Measurements from ENCODE around the gene HAAO. TPM values are rescaled to one million over a fixed set of nuclear protein-coding genes. Genes with fewer than 3 reads are reported as not detected.

Gene HAAO
- total and polyA plus RNA-seq, 12 donors, result 2.7 to 30.1 (median 12.6) TPM

DNA sequence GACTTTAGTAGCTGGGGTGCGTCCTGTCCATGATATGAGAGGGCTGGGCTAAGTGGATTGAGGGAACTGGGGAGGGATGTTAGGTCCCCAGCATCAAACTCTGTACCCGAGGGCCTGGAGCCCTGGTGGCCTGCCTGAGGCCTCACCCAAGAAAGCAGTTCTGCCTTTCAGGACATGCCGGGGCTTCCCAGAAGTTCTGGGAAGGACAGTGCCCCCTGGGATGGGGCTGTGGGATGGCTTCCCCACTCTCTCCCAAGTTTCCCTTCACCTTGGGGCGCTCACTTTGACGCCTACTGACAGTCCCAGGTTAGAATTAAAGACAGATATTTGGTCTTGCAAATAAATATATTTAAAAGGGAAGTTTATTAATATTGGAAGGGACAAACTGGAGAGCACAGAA, 30.2 kb downstream of the HAAO start:
- WGBS, 4 donors, result 90 to 97% (median 93%) methylated on average over 4 to 5 of the region's 5 CpGs
- Histone ChIP-seq H3K4me1 (replicated peaks in 1 of 2) (no peaks in the 10 kb centered on the region), H3K9me3 (replicated peaks in 1 of 3) (no peaks in the 10 kb centered on the region), H3K36me3 (replicated peaks in 1 of 2) (no peaks in the 10 kb centered on the region), H3K27me3 (no peaks in the 10 kb centered on the region), H3K4me3 (no peak overlapping the region), H3K27ac (no peak overlapping the region)
- intact Hi-C loops (cut with DNase I), result no loop called here
- no peak for DNase-seq
- TF ChIP-seq, protein P1, sequence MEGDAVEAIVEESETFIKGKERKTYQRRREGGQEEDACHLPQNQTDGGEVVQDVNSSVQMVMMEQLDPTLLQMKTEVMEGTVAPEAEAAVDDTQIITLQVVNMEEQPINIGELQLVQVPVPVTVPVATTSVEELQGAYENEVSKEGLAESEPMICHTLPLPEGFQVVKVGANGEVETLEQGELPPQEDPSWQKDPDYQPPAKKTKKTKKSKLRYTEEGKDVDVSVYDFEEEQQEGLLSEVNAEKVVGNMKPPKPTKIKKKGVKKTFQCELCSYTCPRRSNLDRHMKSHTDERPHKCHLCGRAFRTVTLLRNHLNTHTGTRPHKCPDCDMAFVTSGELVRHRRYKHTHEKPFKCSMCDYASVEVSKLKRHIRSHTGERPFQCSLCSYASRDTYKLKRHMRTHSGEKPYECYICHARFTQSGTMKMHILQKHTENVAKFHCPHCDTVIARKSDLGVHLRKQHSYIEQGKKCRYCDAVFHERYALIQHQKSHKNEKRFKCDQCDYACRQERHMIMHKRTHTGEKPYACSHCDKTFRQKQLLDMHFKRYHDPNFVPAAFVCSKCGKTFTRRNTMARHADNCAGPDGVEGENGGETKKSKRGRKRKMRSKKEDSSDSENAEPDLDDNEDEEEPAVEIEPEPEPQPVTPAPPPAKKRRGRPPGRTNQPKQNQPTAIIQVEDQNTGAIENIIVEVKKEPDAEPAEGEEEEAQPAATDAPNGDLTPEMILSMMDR (IDR thresholded peaks at IDR 0.05), result no peak
- TF ChIP-seq POLR2A (IDR thresholded peaks at IDR 0.05), result no peak

DNA sequence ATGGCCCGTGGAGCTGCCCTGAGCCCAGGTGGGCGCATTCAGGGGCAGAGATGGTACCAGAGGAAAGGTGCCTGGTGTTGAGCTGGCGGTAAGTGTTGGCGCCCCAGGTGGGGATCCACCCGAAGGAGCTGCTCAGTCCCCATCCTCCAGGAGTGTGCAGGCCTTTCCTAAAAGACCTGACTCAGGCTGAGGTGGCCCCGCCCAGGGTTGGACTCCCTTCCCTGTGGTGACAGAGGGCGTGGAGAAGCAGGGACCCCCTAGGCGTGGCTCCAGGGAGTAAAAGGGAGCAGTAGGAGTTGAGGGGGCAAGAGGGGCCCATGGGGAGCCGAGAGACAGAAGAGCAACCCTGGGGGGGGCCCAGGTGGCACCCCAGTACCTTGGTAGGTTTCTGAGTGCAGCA, 30.8 kb downstream of the HAAO start:
- H3K9me3 ChIP-seq (replicated peaks in 1 of 3), result no peaks in the 10 kb centered on the region
- no peaks in the 10 kb centered on the region for H3K36me3 ChIP-seq (replicated peaks in 1 of 2)
- 89 to 97% (median 95%) methylated on average over 8 to 9 of the region's 9 CpGs for WGBS, 4 donors
- TF ChIP-seq, protein P1 (IDR thresholded peaks at IDR 0.05), result no peak
- TF ChIP-seq POLR2A (IDR thresholded peaks at IDR 0.05), result no peak
- H3K27ac ChIP-seq, result no peak overlapping the region
- intact Hi-C loops (cut with DNase I), result no loop called here
- no peaks in the 10 kb centered on the region for H3K27me3 ChIP-seq
- no peaks in the 10 kb centered on the region for H3K4me1 ChIP-seq (replicated peaks in 1 of 2)
- no peak for DNase-seq
- no peak overlapping the region for H3K4me3 ChIP-seq

DNA sequence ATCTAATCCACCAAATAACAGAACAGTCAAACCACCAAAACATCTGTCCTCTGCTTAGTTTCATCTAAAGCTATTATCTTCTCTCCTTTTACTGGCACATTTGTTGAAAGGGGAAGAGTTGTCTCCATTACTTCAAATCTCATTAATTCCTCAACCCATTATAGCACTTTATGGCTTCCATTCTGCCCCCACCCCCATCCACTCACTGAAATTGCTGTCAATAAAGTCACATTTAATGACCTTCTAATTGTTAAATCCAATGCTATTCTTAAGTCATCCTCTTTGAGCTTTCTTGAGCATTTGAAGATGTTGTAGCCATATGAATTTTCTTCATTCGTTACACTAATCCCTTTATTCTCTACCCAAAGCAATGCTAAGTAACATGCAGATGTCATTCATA, 33.6 kb downstream of the HAAO start:
- WGBS, 4 donors, result 95 to 98% (median 96%) methylated on average over 1 of the region's 1 CpG
- Histone ChIP-seq H3K4me3 (no peak overlapping the region), H3K27me3 (no peaks in the 10 kb centered on the region), H3K9me3 (replicated peaks in 1 of 3) (no peaks in the 10 kb centered on the region), H3K36me3 (replicated peaks in 1 of 2) (no peaks in the 10 kb centered on the region), H3K27ac (no peak overlapping the region), H3K4me1 (replicated peaks in 1 of 2) (no peaks in the 10 kb centered on the region)
- no peak for DNase-seq
- TF ChIP-seq, protein P1 (IDR thresholded peaks at IDR 0.05), result no peak
- TF ChIP-seq POLR2A (IDR thresholded peaks at IDR 0.05), result no peak
- intact Hi-C loops (cut with DNase I), result no loop called here

DNA sequence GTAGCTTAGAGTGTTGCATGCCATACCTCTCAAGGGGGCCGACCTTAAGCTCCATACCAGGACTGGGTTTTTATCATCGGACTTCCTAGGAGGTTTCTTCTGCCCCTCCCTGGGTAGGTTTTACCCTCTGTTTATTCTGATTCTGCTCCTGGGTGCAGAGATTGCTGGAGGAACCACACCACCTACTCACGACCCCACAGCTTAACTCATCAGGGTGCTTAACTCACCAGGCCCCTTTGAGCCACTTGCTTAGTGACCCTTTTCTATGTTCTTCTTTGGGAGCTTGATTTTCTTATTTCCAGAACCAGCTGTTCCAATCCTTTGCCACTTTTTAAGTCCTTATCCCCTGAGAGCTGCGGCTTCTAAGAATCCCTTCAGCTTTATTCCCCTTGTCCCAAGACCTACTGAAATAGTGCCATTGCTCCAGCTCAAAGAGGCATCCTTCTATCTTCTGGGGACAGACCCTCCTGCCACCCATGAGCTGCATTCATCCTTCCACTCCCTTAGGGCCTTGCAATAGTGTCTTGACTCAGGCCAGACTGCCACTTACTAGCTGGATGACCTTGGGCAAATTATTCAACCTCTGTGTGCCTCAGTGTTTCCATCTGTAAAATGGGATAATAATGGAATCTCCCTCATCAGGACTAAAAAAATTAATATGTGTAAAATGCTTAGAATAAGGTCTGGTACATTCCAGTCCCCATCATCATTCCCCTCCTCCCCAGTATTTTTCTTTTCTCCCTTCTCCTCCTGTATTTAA, 34.2 kb downstream of the HAAO start:
- H3K27me3 ChIP-seq, result no peaks in the 10 kb centered on the region
- intact Hi-C loops (cut with DNase I), result no loop called here
- no peak for TF ChIP-seq POLR2A (IDR thresholded peaks at IDR 0.05)
- TF ChIP-seq, protein P1 (IDR thresholded peaks at IDR 0.05), result no peak
- 84 to 97% (median 94%) methylated on average over 4 of the region's 4 CpGs for WGBS, 4 donors
- H3K27ac ChIP-seq, result no peak overlapping the region
- no peak for DNase-seq
- peaks cover 0 to 5% of the 10 kb centered on the region in 2 donors for H3K4me1 ChIP-seq (replicated peaks in 1 of 2)
- no peak overlapping the region for H3K4me3 ChIP-seq
- no peaks in the 10 kb centered on the region for H3K36me3 ChIP-seq (replicated peaks in 1 of 2)
- no peaks in the 10 kb centered on the region for H3K9me3 ChIP-seq (replicated peaks in 1 of 3)
